ENCODE measurements around the gene CD83. TPM values are rescaled to one million over a fixed set of nuclear protein-coding genes. Genes with fewer than 3 reads are reported as not detected.

CD83 gene
- total and polyA plus RNA-seq, 2 of the 4 experiments (the other 2 are of a cell fraction): 2.0 to 2.5 TPM

DNA sequence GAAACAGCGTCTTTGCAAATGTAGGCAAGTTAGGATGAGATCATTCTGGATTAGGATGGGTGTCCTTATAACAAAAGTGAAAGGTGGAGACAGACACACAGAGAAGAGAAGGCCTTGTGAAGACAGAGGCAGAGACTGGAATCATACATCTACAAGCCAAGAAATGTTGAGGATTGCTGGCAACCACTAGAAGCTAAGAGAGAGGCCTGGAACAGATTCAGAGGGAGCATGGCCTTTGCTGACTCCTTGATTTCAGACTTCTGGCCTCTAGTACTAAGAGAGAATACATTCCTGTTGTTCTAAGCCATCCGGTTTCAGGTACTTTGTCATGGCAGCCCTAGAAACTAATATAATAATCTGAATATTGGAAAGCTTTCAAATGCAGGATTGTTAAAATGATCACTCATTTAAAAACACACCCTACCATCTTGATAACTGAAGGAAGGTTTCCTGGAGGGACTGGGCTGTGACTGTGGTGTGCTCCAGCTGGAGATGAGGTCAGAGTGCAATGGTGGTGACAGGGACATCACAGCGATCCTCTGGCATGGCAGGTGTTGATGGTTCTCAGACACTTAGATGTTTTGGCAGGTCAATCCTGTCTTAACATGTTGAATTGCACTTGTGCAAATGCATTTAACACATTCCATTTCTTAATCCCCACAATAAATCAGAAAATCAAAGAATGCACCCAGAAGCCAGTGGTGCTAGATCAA is 25.1 kb downstream of the CD83 start:
- peaks cover 23% of the 10 kb centered on the region for H3K27me3 ChIP-seq (ENCODE audit: control insufficient read depth, insufficient read depth, low read length)
- H2BK20ac ChIP-seq (ENCODE audit: low read depth, low read length): no peak overlapping the region
- no peak overlapping the region for H2AK9ac ChIP-seq (replicated peaks; ENCODE audit: low read depth, low read length, poor library complexity)
- H2BK5ac ChIP-seq (ENCODE audit: low read depth, low read length, poor library complexity, severe bottlenecking): no peak overlapping the region
- H3K27ac ChIP-seq (ENCODE audit: insufficient read depth, low read length): no peak overlapping the region
- no peaks in the 10 kb centered on the region for H3K79me1 ChIP-seq (ENCODE audit: low read depth in 1 of 2, low read length in 2 of 2)
- H3K4ac ChIP-seq (ENCODE audit: low read depth, low read length): no peak overlapping the region
- POLR2A ChIA-PET (ENCODE audit: unreplicated experiment): no interaction called here
- H3K4me1 ChIP-seq (ENCODE audit: control insufficient read depth, insufficient read depth, low read length): no peaks in the 10 kb centered on the region
- no peak overlapping the region for H3K4me2 ChIP-seq (ENCODE audit: low read depth, low read length)
- H3K23ac ChIP-seq (ENCODE audit: low read depth, low read length): no peak overlapping the region
- no peak overlapping the region for H3K56ac ChIP-seq (ENCODE audit: extremely low read depth, insufficient read depth, low read length)
- no peak overlapping the region for H3K14ac ChIP-seq (replicated peaks; ENCODE audit: low read depth, low read length)
- ATAC-seq (ENCODE audit: low read depth) (no peak), DNase-seq (no peak)
- WGBS, 2 experiments (ENCODE audit: extremely low coverage in 2 of 2, insufficient read length in 1 of 2): no CpG with 5 or more reads among the region's 3 CpGs
- no TSS peak for BruUV-seq (replicated peaks)
- CTCF ChIA-PET: no interaction called here
- no peaks in the 10 kb centered on the region for H3K9me1 ChIP-seq (ENCODE audit: insufficient read depth, low read length)
- H2BK15ac ChIP-seq (ENCODE audit: low read depth, low read length): no peak overlapping the region
- no peak overlapping the region for H2AFZ ChIP-seq (replicated peaks; ENCODE audit: low read length, poor library complexity)
- H3K9me3 ChIP-seq (ENCODE audit: control insufficient read depth, insufficient read depth, low read length): no peaks in the 10 kb centered on the region
- no peak overlapping the region for H3K18ac ChIP-seq (ENCODE audit: low read depth, low read length)
- intact Hi-C loops (cut with micrococcal nuclease): loop anchor here (5.0 kb wide), 1 partner anchor 75 kb away; no protein-coding TSS in a partner anchor
- H4K91ac ChIP-seq (ENCODE audit: insufficient read depth, low read depth, low read length): no peak overlapping the region
- no peaks in the 10 kb centered on the region for H3K36me3 ChIP-seq (ENCODE audit: control insufficient read depth, insufficient read depth, low read length)
- TF ChIP-seq CHD1 (IDR thresholded peaks at IDR 0.05; ENCODE audit: low read depth, low read length) (no peak), CEBPB (IDR thresholded peaks at IDR 0.05; ENCODE audit: low read depth, low read length) (no peak), RFX5 (IDR thresholded peaks at IDR 0.05; ENCODE audit: low read depth, low read length) (no peak), BHLHE40 (IDR thresholded peaks at IDR 0.05; ENCODE audit: low read depth, low read length) (no peak), MAZ (IDR thresholded peaks at IDR 0.05; ENCODE audit: borderline replicate concordance, low read depth, low read length) (no peak), POLR2A (IDR thresholded peaks at IDR 0.05; ENCODE audit: low read depth, low read length) (no peak), MAFK (IDR thresholded peaks at IDR 0.05; ENCODE audit: low read depth, low read length) (no peak), FOS (IDR thresholded peaks at IDR 0.05; ENCODE audit: low read depth, low read length) (no peak), SMC3 (IDR thresholded peaks at IDR 0.05; ENCODE audit: low read depth, low read length) (no peak), RCOR1 (IDR thresholded peaks at IDR 0.05; ENCODE audit: insufficient replicate concordance, low read length) (no peak), MXI1 (IDR thresholded peaks at IDR 0.05; ENCODE audit: borderline replicate concordance, low read depth, low read length) (no peak), NFE2L2 (IDR thresholded peaks at IDR 0.05; ENCODE audit: low read depth, low read length) (no peak), RAD21 (IDR thresholded peaks at IDR 0.05; ENCODE audit: low read length) (no peak)
- TF ChIP-seq, protein P1, sequence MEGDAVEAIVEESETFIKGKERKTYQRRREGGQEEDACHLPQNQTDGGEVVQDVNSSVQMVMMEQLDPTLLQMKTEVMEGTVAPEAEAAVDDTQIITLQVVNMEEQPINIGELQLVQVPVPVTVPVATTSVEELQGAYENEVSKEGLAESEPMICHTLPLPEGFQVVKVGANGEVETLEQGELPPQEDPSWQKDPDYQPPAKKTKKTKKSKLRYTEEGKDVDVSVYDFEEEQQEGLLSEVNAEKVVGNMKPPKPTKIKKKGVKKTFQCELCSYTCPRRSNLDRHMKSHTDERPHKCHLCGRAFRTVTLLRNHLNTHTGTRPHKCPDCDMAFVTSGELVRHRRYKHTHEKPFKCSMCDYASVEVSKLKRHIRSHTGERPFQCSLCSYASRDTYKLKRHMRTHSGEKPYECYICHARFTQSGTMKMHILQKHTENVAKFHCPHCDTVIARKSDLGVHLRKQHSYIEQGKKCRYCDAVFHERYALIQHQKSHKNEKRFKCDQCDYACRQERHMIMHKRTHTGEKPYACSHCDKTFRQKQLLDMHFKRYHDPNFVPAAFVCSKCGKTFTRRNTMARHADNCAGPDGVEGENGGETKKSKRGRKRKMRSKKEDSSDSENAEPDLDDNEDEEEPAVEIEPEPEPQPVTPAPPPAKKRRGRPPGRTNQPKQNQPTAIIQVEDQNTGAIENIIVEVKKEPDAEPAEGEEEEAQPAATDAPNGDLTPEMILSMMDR (conservative IDR thresholded peaks at IDR 0.05; ENCODE audit: low read depth, low read length): no peak
- TF ChIP-seq, protein P2, sequence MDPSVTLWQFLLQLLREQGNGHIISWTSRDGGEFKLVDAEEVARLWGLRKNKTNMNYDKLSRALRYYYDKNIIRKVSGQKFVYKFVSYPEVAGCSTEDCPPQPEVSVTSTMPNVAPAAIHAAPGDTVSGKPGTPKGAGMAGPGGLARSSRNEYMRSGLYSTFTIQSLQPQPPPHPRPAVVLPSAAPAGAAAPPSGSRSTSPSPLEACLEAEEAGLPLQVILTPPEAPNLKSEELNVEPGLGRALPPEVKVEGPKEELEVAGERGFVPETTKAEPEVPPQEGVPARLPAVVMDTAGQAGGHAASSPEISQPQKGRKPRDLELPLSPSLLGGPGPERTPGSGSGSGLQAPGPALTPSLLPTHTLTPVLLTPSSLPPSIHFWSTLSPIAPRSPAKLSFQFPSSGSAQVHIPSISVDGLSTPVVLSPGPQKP (IDR thresholded peaks at IDR 0.05; ENCODE audit: borderline replicate concordance, low read depth, low read length): no peak
- TF ChIP-seq, protein P3, sequence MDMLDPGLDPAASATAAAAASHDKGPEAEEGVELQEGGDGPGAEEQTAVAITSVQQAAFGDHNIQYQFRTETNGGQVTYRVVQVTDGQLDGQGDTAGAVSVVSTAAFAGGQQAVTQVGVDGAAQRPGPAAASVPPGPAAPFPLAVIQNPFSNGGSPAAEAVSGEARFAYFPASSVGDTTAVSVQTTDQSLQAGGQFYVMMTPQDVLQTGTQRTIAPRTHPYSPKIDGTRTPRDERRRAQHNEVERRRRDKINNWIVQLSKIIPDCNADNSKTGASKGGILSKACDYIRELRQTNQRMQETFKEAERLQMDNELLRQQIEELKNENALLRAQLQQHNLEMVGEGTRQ (IDR thresholded peaks at IDR 0.05; ENCODE audit: low read depth, low read length): no peak
- H3K4me3 ChIP-seq (ENCODE audit: insufficient read depth, low read depth, low read length): no peak overlapping the region
- in situ Hi-C loops (cut with MboI; ENCODE audit: low sequenced_read_pairs): loop anchor here (5.0 kb wide), 1 partner anchor 235 kb away; no protein-coding TSS in a partner anchor
- dilution Hi-C loops (cut with HindIII; ENCODE audit: low sequenced_read_pairs, unreplicated experiment): no loop called here
- H4K8ac ChIP-seq (ENCODE audit: low read depth in 2 of 2, low read length in 2 of 2): no peak overlapping the region
- no peaks in the 10 kb centered on the region for H4K20me1 ChIP-seq (ENCODE audit: insufficient read depth, low read length)
- no peak overlapping the region for H3K9ac ChIP-seq (ENCODE audit: low read depth, low read length)
- H4K5ac ChIP-seq (ENCODE audit: low read depth, low read length): no peak overlapping the region
- no peak overlapping the region for H2AK5ac ChIP-seq (ENCODE audit: low read depth, low read length)
- no peak overlapping the region for H2BK120ac ChIP-seq (ENCODE audit: low read depth, low read length)

Measured in IMR-90 (cell line).